IPS DF 19.7 (cell line): ENCODE results near the gene KCNJ6.

Source experiments
- DNase-seq: peaks from one replicate; pipeline ENCODE4 v3.0.0-alpha.2; 2013; ENCODE audit warnings: low read depth, low spot score

The KCNJ6 gene

DNA sequence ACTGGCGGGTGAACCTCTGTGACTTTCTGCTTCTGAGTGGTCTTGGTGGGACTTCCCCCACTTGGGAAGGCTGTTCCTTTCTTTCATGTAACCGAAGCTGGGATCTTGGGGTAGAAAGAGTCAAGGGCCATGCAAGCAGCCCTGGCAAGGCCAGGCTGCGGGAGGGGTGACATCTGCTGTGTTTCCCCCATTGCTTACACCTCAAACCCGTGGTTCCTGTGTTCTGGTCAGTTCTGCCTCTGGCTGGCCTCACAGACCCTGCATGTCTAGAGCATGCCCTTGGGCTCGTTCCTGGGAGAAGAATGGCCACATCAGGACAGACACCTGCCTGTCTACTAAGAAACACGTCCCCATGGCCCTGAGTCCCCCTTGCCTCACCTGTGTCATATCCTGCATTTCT is 341.9 kb downstream of the KCNJ6 start:
- DNase-seq: no peak

GRCh38 chr21:37571442-37571841 is 344.8 kb downstream of the KCNJ6 start:
- no peak for DNase-seq

GRCh38 chr21:37568916-37569315 is 347.3 kb downstream of the KCNJ6 start:
- DNase-seq: no peak

DNA sequence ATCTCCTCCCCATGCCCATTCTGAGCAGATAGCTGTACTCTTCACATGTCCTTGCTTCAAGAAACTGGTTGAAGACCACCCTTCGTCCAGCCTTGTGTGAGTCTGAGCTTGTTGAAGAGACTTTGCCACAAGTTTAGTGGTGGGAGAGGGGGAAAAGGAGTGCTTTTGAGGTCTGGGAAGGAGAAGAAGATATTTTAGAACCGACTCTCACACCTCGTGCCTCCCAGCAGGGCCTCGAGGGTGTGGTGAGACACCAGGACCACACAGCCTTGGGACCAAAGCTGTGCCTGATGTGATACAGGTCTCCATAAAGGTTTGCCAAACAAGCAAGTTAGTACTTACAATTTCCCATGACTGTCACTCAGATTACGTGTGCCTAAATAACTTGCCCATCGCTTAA is 347.8 kb downstream of the KCNJ6 start:
- DNase-seq: no peak

GRCh38 chr21:37566790-37567615 is 349.3 kb downstream of the KCNJ6 start:
- no peak for DNase-seq

- DNase-seq: no peak
Measured at GRCh38 chr21:37565530-37566223, 350.6 kb downstream of the KCNJ6 start.

DNA sequence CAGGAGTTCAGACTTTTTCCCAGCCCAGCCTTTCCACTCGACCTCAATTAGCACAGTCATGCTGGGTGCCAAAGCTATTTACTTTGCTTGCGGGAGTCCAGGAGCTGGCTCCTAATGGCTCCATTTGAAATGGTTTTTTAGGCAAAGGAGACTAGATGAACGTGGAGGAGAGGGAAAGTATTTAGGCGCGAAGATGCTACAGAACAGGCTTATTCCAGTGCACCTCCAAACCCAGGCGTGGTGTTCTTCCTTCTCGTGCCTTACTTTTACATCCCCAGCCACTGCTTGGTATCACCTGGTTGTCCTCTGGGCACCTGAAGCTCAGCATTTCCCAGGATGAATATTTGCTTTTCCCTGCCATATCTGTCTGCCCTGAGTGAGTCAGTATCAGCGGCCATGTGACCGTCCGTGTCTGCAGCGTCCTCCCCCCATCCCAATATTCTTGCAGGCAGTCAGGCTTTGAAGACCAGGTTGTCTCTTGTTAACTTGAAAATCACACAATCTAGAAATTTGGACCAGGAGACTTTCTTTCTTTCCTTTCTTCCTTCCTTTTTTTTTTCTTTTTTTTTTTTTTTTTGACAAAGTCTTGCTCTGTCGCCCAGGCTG is 351.2 kb downstream of the KCNJ6 start:
- no peak for DNase-seq

GRCh38 chr21:37564341-37564923 is 351.8 kb downstream of the KCNJ6 start:
- no peak for DNase-seq

DNA sequence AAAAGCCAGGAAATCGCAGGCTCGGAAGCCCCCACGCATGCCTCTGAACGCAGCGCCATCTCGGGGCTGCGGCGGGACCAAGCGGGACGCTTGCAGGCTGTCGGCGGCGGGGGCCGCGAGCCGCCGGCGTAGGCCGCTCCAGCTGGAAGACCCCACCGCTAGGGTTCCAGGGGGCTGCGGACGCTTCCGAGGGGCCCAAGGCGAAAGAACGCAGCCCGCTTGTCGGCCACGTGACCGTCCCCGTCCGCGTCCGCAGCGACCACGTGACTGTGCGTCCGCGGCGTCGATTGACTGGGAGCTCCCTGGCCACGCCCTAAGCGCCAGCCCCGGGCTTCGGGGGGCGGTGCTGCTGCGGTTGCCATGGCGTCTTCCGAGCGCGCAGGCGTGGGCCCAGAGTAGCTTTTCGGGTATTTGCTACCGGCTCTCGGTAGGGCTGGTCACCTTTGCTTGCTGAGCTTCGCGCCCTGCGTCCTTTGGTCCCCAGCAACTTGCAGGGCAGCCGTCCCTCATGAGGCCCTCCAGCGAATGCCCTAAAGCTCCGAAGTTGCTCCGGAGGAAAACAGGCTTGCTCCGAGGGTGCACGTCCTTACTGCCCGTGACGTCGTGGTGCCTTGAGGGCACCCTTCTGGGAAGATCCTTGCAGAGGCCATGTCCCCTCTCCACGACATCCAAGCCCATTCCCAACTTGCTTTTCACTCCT is 352.5 kb downstream of the KCNJ6 start:
- peak; percentile 84 for DNase-seq

DNA sequence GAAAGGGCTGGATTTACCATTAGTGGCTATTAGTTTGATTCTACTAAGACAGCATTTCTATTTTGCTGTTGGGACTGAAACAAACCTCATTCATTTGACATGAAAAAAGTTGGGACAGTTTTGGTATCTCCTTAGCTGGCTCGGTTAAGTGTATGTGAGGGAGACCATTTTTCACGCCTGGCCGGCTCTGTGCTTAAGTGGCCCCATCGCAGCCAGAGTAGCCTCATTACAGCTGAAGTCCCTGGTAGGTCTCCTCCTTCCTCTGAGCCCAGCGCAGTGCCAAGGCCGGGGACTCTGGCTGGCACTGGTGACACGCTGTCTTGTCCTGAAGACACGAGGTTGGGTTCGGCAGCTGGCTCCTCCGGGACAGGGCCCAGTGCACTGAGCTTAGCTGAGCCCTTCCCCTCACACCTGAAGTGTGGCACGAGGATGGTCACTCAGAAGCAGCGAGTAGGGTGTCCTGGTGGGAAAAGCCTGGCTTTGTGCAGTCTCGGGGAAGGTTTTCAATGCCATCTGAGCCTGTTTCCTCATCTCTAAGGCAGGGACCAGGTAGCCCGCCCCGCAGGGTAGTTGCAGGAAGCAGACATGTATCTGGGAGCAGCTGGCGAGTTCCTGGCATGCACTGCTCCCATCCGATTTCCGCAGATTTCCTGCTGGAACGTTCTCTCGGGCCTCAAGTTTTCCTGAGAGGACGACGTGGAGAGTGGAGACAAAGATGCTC is 353.2 kb downstream of the KCNJ6 start:
- DNase-seq: no peak

DNA sequence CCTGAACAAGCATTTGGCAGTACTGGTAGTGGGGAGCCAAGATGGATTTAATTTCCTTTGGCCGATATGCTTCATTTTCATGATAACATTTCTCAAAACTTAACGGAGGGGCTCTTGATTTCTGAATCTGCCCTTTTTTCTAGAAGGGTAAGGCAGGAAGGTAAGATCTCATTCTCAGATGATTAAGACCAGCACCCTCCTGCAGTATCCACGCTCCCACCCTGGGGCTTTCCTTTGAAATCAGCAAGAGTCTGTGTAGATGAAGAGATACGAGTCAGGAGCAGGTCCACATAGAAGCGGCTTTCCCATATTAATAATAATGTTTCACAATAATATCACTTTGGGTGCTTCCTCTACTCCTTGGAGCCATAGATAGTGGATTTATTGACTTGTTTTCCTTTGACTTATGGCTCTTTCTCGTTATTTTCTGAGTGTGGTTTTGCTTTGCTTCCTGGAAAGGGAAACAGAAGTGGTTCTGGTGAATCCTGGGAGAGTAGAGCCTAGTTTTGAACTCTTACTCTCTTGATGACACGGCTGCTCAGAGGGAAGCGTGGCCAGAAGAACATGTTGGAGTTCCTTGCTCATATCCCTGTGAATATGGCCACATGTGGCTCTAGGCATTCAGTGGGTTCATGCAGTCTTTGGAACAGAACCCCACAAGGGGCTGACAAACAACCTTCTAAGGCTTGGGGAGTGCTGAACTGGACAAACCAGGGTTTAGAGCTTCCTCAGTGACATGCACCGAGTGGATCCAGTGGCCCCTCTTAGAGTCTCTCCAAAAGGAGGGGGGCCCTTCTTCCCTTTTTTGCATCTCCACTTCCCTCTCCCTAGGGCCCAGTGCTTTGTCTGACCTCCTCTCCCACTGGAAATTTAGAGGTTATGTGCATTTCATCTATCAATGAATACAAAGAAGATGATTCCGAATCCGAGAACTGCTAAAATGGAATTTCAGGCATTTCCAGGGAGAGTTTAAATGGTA is 354.0 kb downstream of the KCNJ6 start:
- DNase-seq: no peak

GRCh38 chr21:37561506-37561905 is 354.8 kb downstream of the KCNJ6 start:
- no peak for DNase-seq

GRCh38 chr21:37560385-37560784 is 355.9 kb downstream of the KCNJ6 start:
- no peak for DNase-seq

- no peak for DNase-seq
Measured at GRCh38 chr21:37558676-37559211, 357.5 kb downstream of the KCNJ6 start.
